Endothelial cell of umbilical vein (primary cell): Measurements from ENCODE around the gene BAAT. TPM values are rescaled to one million over a fixed set of nuclear protein-coding genes. Genes with fewer than 3 reads are reported as not detected.

Source experiments
- BruUV-seq: library from RNA; stranded (reverse); fragments of 400-500 nt; replicated peaks from 2 replicates; lab custom pipeline; 2021; lab: Mats Ljungman, UMichigan
- CTCF ChIA-PET: fragments of 300-600, 350-600 bp; sonication (Branson Sonifier 250); formaldehyde crosslinking; loops from one replicate; lab custom pipeline; 2021; ENCODE audit warnings: antibody characterized with exemption, inconsistent platforms; lab: Charles Lee
- POLR2A ChIA-PET: fragments of 300-600, 350-600 bp; sonication (Branson Sonifier 250); formaldehyde crosslinking; loops from one replicate; lab custom pipeline; 2021; ENCODE audit warnings: antibody characterized with exemption, inconsistent platforms; lab: Charles Lee
- DNase-seq: peaks from one replicate; pipeline ENCODE4 v3.0.0-alpha.2; 2011; ENCODE audit warnings: low read depth, low spot score
- FAIRE-seq: peaks from 2 replicates; lab custom pipeline; 2011; peaks lifted over from hg19 to GRCh38; lab: Jason Lieb, UNC
- H2AFZ ChIP-seq: 2 replicates; pipeline ENCODE4 v1.6.0; 2012; ENCODE audit warnings: low read depth, low read length, control low read depth, inconsistent platforms
- H3K27ac ChIP-seq: 2 replicates; pipeline ENCODE4 v1.5.1; 2011; ENCODE audit warnings: low read depth, mild to moderate bottlenecking, control low read depth, low read length, moderate library complexity; ENCODE audit not compliant: insufficient read depth
- H3K27me3 ChIP-seq, 2 experiments: 2 replicates each; pipeline versions ENCODE4 v1.6.0 to v1.6.1; 2011; ENCODE audit warnings: low read length in 2 of 2, mixed read lengths in 1 of 2; ENCODE audit not compliant: control insufficient read depth in 2 of 2, insufficient read depth in 2 of 2
- H3K36me3 ChIP-seq, 2 experiments: 2 replicates in 1 of 2; 3 replicates in 1 of 2; pipeline ENCODE4 v1.5.1; 2011; ENCODE audit warnings: low read length in 2 of 2, mild to moderate bottlenecking in 1 of 2, moderate library complexity in 1 of 2; ENCODE audit not compliant: control insufficient read depth in 2 of 2, insufficient read depth in 2 of 2; ENCODE audit errors: extremely low read depth in 1 of 2
- H3K4me1 ChIP-seq: 3 replicates; pipeline ENCODE4 v1.5.1; 2011; ENCODE audit warnings: mild to moderate bottlenecking, low read length; ENCODE audit not compliant: control insufficient read depth, insufficient read depth; ENCODE audit errors: extremely low read depth
- H3K4me2 ChIP-seq: 2 replicates; pipeline ENCODE4 v1.6.1; 2011; ENCODE audit warnings: low read length, control low read depth, mixed read lengths; ENCODE audit not compliant: insufficient read depth
- H3K4me3 ChIP-seq, 3 experiments: fragments of 200-600 bp in 1 of 3; sonication (generic), shearing (Covaris generic) in 1 of 3; replicated peaks in 1 of 3; 2 replicates each; pipeline ENCODE4 v1.5.1; 2011 to 2016; ENCODE audit warnings: control low read depth in 3 of 3, low read length in 3 of 3, mild to moderate bottlenecking in 2 of 3, inconsistent platforms in 1 of 3, low read depth in 1 of 3, moderate library complexity in 1 of 3; ENCODE audit not compliant: insufficient read depth in 1 of 3
- H3K79me2 ChIP-seq: 2 replicates; pipeline ENCODE4 v1.6.0; 2012; ENCODE audit warnings: low read length, inconsistent platforms; ENCODE audit not compliant: control insufficient read depth, insufficient read depth
- H3K9ac ChIP-seq: replicated peaks from 2 replicates; pipeline ENCODE3; 2011; ENCODE audit warnings: low read length, control low read depth; ENCODE audit not compliant: insufficient read depth; ENCODE audit errors: extremely low read depth
- H3K9me1 ChIP-seq: replicated peaks from 3 replicates; pipeline ENCODE4 v1.6.0; 2011; ENCODE audit warnings: mild to moderate bottlenecking, low read length; ENCODE audit not compliant: control insufficient read depth, insufficient read depth; ENCODE audit errors: extremely low read depth
- H3K9me3 ChIP-seq: replicated peaks from 2 replicates; pipeline ENCODE4 v1.5.1; 2012; ENCODE audit warnings: low read length, inconsistent platforms; ENCODE audit not compliant: control insufficient read depth, insufficient read depth
- H4K20me1 ChIP-seq: replicated peaks from 2 replicates; pipeline ENCODE3; 2011; ENCODE audit warnings: mild to moderate bottlenecking, low read length; ENCODE audit not compliant: control insufficient read depth, insufficient read depth; ENCODE audit errors: extremely low read depth
- EZH2 ChIP-seq: IDR thresholded peaks from 2 replicates; pipeline ENCODE4 v1.6.1; 2012; ENCODE audit warnings: borderline replicate concordance, low read depth, mild to moderate bottlenecking, moderate library complexity, low read length, inconsistent platforms; ENCODE audit not compliant: severe bottlenecking
- FOS ChIP-seq: IDR thresholded peaks from 2 replicates; pipeline ENCODE4 v1.6.1; 2011; ENCODE audit warnings: mild to moderate bottlenecking, low read length, moderate library complexity, borderline replicate concordance; ENCODE audit not compliant: insufficient read depth
- GATA2 ChIP-seq: IDR thresholded peaks from 2 replicates; pipeline ENCODE4 v1.7.0; 2011; ENCODE audit warnings: low read depth, mild to moderate bottlenecking, moderate library complexity, mixed read lengths, low read length; ENCODE audit not compliant: insufficient read length, insufficient read depth
- JUN ChIP-seq: IDR thresholded peaks from 2 replicates; pipeline ENCODE4 v1.6.1; 2011; ENCODE audit warnings: borderline replicate concordance, low read depth; ENCODE audit not compliant: insufficient read length, insufficient read depth
- MYC ChIP-seq: IDR thresholded peaks from one replicate; pipeline ENCODE4 v1.6.1; 2011; ENCODE audit warnings: mild to moderate bottlenecking, low read depth, low read length
- POLR2A ChIP-seq: IDR thresholded peaks from 2 replicates; pipeline ENCODE4 v1.6.1; 2012; ENCODE audit warnings: low read depth, mild to moderate bottlenecking, control low read depth, low read length
- POLR2AphosphoS5 ChIP-seq: IDR thresholded peaks from 2 replicates; pipeline ENCODE4 v1.6.1; 2012; ENCODE audit warnings: low read depth, mild to moderate bottlenecking, control low read depth, low read length, moderate library complexity; ENCODE audit not compliant: insufficient read depth
- dilution Hi-C: fragments of 300-500 bp; cut with MboI; formaldehyde crosslinking; loops from one replicate; pipeline ENCODE4 v1.15.0; 2019; ENCODE audit warnings: low sequenced_read_pairs; ENCODE audit not compliant: extremely low pct_ligation_motif_present
- intact Hi-C: fragments of 100-400 bp; cut with micrococcal nuclease; formaldehyde crosslinking; loops from one replicate; pipeline ENCODE4 v1.10.0; 2022
- polyA plus RNA-seq, 4 experiments: library from polyadenylated mRNA; depleted of rRNA in 3 of 4; stranded (reverse) in 3 of 4; unstranded in 1 of 4; fragments of >200 nt; gene quantifications; 2 replicates each; pipeline versions ENCODE4 v1.2.1 to v1.2.3, GENCODE V29; 2011 to 2012; ENCODE audit warnings: missing spikeins in 1 of 4
- total RNA-seq: library from RNA; stranded (reverse); gene quantifications from 2 replicates; pipeline ENCODE4 v1.2.3, GENCODE V29; 2021
- TF ChIP-seq, protein P1 (sequence below), 2 donors: IDR thresholded peaks; 1 replicate in 1 of 2; 2 replicates in 1 of 2; pipeline ENCODE4 v1.5.1; 2011; ENCODE audit warnings: low read length in 2 of 2, mild to moderate bottlenecking in 2 of 2, moderate library complexity in 2 of 2, control low read depth in 1 of 2, inconsistent platforms in 1 of 2, low read depth in 1 of 2; ENCODE audit not compliant: insufficient read depth in 1 of 2; ENCODE audit errors: extremely low read depth in 1 of 2
- TF ChIP-seq, protein P2 (sequence below): IDR thresholded peaks from 2 replicates; pipeline ENCODE4 v1.6.1; 2011; ENCODE audit not compliant: insufficient read depth, insufficient read length

Gene BAAT
- total and polyA plus RNA-seq, 2 donors (not counting 3 experiments of a cell fraction or from before 2014, with no cell fraction given): 0.01 TPM; not detected in 1

DNA sequence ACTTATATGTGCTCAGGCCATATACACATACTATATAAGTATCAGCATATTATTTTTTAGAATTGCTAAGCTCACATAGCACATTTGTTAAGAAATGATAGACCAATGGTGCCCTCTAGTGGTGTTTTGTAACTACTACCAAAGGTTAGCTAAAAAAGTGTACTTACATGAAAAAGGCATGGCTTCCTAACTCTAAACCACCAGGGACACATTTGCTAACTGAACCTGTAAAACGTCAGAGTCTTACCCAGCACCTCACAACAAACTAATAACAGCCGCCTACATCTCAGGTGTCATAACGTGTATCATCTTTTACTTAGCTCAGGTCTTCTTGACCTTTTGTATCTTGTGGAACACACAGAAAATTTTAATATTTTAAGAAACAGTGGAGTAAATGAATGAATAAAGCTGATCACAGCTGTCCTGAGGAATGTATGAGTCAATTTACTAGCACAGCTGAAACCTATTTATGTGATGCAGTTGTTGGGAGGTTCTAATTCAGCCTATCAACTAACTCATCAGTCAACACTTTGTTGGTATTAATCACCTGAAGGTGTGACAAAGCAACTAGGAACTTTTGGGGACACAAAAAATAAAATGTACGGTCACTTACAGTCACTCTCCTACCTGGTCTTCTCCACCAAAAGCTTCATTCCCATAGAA is 72.9 kb downstream of the BAAT start:
- H3K36me3 ChIP-seq: no peaks in the 10 kb centered on the region
- FAIRE-seq: peak; percentile 62
- no peak overlapping the region for H3K27ac ChIP-seq
- H2AFZ ChIP-seq: no peak overlapping the region
- ChIA-PET POLR2A (no interaction called here), CTCF (interaction anchor here (0.6 to 5.8 kb wide), 40 partner anchors 11 to 958 kb away, joined by 3 to 428 read pairs (median 4); no protein-coding TSS in a partner anchor)
- no TSS peak for BruUV-seq
- no peaks in the 10 kb centered on the region for H3K4me1 ChIP-seq
- no peak overlapping the region for H3K4me2 ChIP-seq
- intact Hi-C loops (loop anchor here (1.0 kb wide), 4 partner anchors 193 to 710 kb away; no protein-coding TSS in a partner anchor), dilution Hi-C loops (no loop called here)
- no peak overlapping the region for H3K4me3 ChIP-seq
- no peaks in the 10 kb centered on the region for H3K79me2 ChIP-seq
- H3K27me3 ChIP-seq: peaks cover 0 to 4% of the 10 kb centered on the region in 2 experiments
- DNase-seq: peak; percentile 76
- TF ChIP-seq, protein P1, sequence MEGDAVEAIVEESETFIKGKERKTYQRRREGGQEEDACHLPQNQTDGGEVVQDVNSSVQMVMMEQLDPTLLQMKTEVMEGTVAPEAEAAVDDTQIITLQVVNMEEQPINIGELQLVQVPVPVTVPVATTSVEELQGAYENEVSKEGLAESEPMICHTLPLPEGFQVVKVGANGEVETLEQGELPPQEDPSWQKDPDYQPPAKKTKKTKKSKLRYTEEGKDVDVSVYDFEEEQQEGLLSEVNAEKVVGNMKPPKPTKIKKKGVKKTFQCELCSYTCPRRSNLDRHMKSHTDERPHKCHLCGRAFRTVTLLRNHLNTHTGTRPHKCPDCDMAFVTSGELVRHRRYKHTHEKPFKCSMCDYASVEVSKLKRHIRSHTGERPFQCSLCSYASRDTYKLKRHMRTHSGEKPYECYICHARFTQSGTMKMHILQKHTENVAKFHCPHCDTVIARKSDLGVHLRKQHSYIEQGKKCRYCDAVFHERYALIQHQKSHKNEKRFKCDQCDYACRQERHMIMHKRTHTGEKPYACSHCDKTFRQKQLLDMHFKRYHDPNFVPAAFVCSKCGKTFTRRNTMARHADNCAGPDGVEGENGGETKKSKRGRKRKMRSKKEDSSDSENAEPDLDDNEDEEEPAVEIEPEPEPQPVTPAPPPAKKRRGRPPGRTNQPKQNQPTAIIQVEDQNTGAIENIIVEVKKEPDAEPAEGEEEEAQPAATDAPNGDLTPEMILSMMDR (IDR thresholded peaks at IDR 0.05; ENCODE audit: extremely low read depth in 1 of 2, insufficient read depth in 1 of 2, low read depth in 1 of 2, low read length in 2 of 2): peak; percentile 24 to 33
- TF ChIP-seq, protein P2, sequence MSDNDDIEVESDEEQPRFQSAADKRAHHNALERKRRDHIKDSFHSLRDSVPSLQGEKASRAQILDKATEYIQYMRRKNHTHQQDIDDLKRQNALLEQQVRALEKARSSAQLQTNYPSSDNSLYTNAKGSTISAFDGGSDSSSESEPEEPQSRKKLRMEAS: no peak
- no peak for TF ChIP-seq JUN
- TF ChIP-seq FOS: no peak
- no peak for TF ChIP-seq POLR2AphosphoS5
- no peak for TF ChIP-seq GATA2
- no peak for TF ChIP-seq MYC
- no peak for TF ChIP-seq POLR2A
- no peak for TF ChIP-seq EZH2
- no peaks in the 10 kb centered on the region for H3K9me1 ChIP-seq
- H3K9ac ChIP-seq: no peak overlapping the region
- no peaks in the 10 kb centered on the region for H4K20me1 ChIP-seq
- no peaks in the 10 kb centered on the region for H3K9me3 ChIP-seq
